GM06990 (cell line): ENCODE measurements around the gene SNRNP70.

ENCODE experiments used
- DNase-seq: peaks from one replicate; pipeline ENCODE4 v3.0.0-alpha.2; 2011; ENCODE audit not compliant: insufficient read length; ENCODE audit errors: extremely low read depth
- H3K27me3 ChIP-seq: replicated peaks from 2 replicates; pipeline ENCODE4 v1.6.0; 2011; ENCODE audit warnings: low read length; ENCODE audit not compliant: control insufficient read depth, insufficient read depth
- H3K36me3 ChIP-seq: 2 replicates; pipeline ENCODE4 v1.5.1; 2011; ENCODE audit warnings: low read length; ENCODE audit not compliant: control insufficient read depth, insufficient read depth
- H3K4me3 ChIP-seq: replicated peaks from 2 replicates; pipeline ENCODE4 v1.5.1; 2011; ENCODE audit warnings: low read depth, mild to moderate bottlenecking, control low read depth, low read length
- TF ChIP-seq, protein P1 (sequence below): IDR thresholded peaks from 2 replicates; pipeline ENCODE4 v1.5.1; 2011; ENCODE audit warnings: low read length, control low read depth, mild to moderate bottlenecking, inconsistent platforms; ENCODE audit not compliant: insufficient read depth, poor library complexity, severe bottlenecking

The SNRNP70 gene

GRCh38 chr19:49132974-49133609 is 47.8 kb downstream of the SNRNP70 start:
- Histone ChIP-seq H3K36me3 (no peaks in the 10 kb centered on the region), H3K4me3 (no peak overlapping the region), H3K27me3 (no peaks in the 10 kb centered on the region)
- TF ChIP-seq, protein P1, sequence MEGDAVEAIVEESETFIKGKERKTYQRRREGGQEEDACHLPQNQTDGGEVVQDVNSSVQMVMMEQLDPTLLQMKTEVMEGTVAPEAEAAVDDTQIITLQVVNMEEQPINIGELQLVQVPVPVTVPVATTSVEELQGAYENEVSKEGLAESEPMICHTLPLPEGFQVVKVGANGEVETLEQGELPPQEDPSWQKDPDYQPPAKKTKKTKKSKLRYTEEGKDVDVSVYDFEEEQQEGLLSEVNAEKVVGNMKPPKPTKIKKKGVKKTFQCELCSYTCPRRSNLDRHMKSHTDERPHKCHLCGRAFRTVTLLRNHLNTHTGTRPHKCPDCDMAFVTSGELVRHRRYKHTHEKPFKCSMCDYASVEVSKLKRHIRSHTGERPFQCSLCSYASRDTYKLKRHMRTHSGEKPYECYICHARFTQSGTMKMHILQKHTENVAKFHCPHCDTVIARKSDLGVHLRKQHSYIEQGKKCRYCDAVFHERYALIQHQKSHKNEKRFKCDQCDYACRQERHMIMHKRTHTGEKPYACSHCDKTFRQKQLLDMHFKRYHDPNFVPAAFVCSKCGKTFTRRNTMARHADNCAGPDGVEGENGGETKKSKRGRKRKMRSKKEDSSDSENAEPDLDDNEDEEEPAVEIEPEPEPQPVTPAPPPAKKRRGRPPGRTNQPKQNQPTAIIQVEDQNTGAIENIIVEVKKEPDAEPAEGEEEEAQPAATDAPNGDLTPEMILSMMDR, result no peak
- DNase-seq, result no peak

DNA sequence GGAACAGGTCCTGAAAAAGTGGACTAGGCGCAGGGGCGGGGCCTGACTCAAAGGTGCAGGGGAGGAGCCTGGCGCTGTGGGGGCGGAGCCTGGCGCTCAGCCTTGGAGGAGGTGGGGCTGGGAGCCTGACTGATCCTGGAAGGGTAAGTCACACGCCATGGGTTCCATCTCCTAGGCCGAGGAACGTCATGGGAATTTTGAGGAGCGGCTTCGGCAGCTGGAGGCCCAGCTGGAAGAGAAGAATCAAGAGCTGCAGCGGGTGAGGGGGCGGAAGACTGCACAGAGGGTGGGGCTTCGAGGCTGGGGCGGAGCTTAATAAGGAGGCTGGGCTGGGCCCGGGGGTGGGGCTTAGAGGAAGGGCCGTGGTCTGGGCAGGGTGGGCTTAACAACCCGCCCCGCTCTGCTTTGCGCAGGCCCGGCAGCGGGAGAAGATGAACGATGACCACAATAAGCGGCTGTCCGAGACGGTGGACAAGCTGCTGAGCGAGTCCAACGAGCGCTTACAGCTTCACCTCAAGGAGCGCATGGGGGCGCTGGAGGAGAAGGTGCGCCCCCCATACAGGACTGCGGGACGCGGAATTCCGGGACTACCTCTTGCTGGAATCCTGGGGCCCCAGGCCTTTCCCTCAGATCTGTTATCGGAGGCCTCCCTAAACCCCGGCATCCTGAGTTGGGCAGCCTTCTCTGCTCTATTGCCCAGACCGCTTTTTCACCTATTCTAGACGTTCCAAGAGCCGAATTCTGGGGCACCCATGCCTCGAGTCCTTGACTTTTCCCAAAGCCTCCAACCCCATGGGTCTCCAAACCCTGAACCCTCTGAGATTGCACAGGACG is 48.6 kb downstream of the SNRNP70 start:
- Histone ChIP-seq H3K4me3 (no peak overlapping the region), H3K36me3 (no peaks in the 10 kb centered on the region), H3K27me3 (no peaks in the 10 kb centered on the region)
- no peak for DNase-seq
- TF ChIP-seq, protein P1, result no peak

GRCh38 chr19:49135686-49136085 is 50.4 kb downstream of the SNRNP70 start:
- no peak for DNase-seq
- H3K4me3 ChIP-seq, result no peak overlapping the region
- no peaks in the 10 kb centered on the region for H3K36me3 ChIP-seq
- H3K27me3 ChIP-seq, result no peaks in the 10 kb centered on the region
- TF ChIP-seq, protein P1, result no peak

DNA sequence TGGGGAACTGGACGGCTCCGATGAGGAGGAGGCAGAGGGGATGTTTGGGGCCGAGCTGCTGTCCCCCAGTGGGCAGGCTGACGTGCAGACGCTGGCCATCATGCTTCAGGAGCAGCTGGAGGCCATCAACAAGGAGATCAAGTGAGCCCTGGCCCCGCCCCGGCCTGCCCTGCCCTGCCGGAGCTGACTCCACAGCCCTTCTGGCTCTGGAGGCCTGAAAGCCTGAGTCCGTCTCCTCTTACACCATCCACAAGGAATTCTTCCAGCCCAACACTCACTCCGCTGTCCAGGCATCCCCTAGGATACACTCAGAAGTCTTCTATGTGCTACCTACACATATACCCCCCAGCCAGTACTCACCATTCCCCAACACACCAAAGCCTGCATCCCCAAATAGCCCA is 51.5 kb downstream of the SNRNP70 start:
- TF ChIP-seq, protein P1, result no peak
- no peak for DNase-seq
- Histone ChIP-seq H3K4me3 (no peak overlapping the region), H3K36me3 (no peaks in the 10 kb centered on the region), H3K27me3 (no peaks in the 10 kb centered on the region)

GRCh38 chr19:49140951-49141350 is 55.7 kb downstream of the SNRNP70 start:
- no peaks in the 10 kb centered on the region for H3K36me3 ChIP-seq
- no peak for DNase-seq
- TF ChIP-seq, protein P1, result no peak
- no peaks in the 10 kb centered on the region; the same call in 1 of the 2 replicates for H3K27me3 ChIP-seq
- no peak overlapping the region for H3K4me3 ChIP-seq
